Right lobe of liver (tissue), 4 donors: ENCODE results near the gene SPIRE2.
"Not testable (repeated sequence)": the region's sequence is repeated elsewhere in the genome, so short reads cannot be mapped to it uniquely, and the experiment has no call there.

Source experiments
- CTCF ChIP-seq, 4 donors: fragments of 200-600 bp in 3 of 4; fragments of 450-650 bp in 1 of 4; IDR thresholded peaks; one replicate each; pipeline versions ENCODE4 v1.5.1 to v1.8.0; 2016 to 2022; ENCODE audit warnings: antibody characterized with exemption in 4 of 4, mild to moderate bottlenecking in 2 of 4
- POLR2A ChIP-seq: fragments of 450-650 bp; IDR thresholded peaks from one replicate; pipeline ENCODE4 v1.6.1; 2017; ENCODE audit warnings: antibody characterized with exemption, mild to moderate bottlenecking
- donor health status: DM: no; HTN: no; CAD: no.
- donor health status: DM: no; HTN: no; CAD: no.
- donor health status: DM: no; HTN: yes; CAD: no.

- not testable (repeated sequence) for TF ChIP-seq CTCF (IDR thresholded peaks at IDR 0.05); POLR2A
Measured at GRCh38 chr16:89834813-89835363, 6.6 kb downstream of the SPIRE2 start.
